Vagina (tissue), 2 donors: ENCODE measurements around the gene MYRIP. TPM values are rescaled to one million over a fixed set of nuclear protein-coding genes. Genes with fewer than 3 reads are reported as not detected.
"Not testable (repeated sequence)": the region's sequence is repeated elsewhere in the genome, so short reads cannot be mapped to it uniquely, and the experiment has no call there.

Experiments used
- DNase-seq, 2 donors: peaks; one replicate each; pipeline ENCODE4 v3.0.0-alpha.2; 2017; ENCODE audit errors: extremely low spot score in 2 of 2
- H3K27ac ChIP-seq: fragments of 200-600 bp; sonication (generic); one replicate; pipeline ENCODE4 v1.5.1; 2019
- H3K27me3 ChIP-seq: fragments of 200-600 bp; sonication (generic); one replicate; pipeline ENCODE4 v1.5.1; 2019
- H3K36me3 ChIP-seq, 2 donors: fragments of 200-600 bp; sonication (generic); one replicate each; pipeline ENCODE4 v1.5.1; 2017 to 2019
- H3K4me1 ChIP-seq: fragments of 200-600 bp; sonication (generic); one replicate; pipeline ENCODE4 v1.5.1; 2019
- H3K4me3 ChIP-seq, 2 donors: fragments of 200-600 bp; sonication (generic); 1 replicate in 1 of 2; 2 replicates in 1 of 2; pipeline ENCODE4 v1.5.1; 2016 to 2019
- H3K9me3 ChIP-seq: fragments of 200-600 bp; sonication (generic); one replicate; pipeline ENCODE4 v1.5.1; 2019
- CTCF ChIP-seq, 3 experiments: fragments of 450-650 bp in 2 of 3; fragments of 200-600 bp in 1 of 3; sonication (generic) in 1 of 3; IDR thresholded peaks; one replicate each; pipeline ENCODE4 v1.5.1; 2017 to 2019; ENCODE audit warnings: antibody characterized with exemption in 3 of 3, mild to moderate bottlenecking in 2 of 3, moderate library complexity in 2 of 3
- POLR2A ChIP-seq, 2 donors: fragments of 450-650 bp; IDR thresholded peaks; one replicate each; pipeline ENCODE4 v1.6.1; 2017; ENCODE audit warnings: antibody characterized with exemption in 2 of 2, mild to moderate bottlenecking in 2 of 2, moderate library complexity in 2 of 2
- POLR2AphosphoS5 ChIP-seq, 2 donors: sonication (generic); formaldehyde crosslinking; IDR thresholded peaks; one replicate each; pipeline ENCODE4 v1.9.0; 2017; ENCODE audit warnings: antibody characterized with exemption in 2 of 2, mild to moderate bottlenecking in 2 of 2, low read depth in 1 of 2; ENCODE audit not compliant: insufficient read depth in 1 of 2
- intact Hi-C: fragments of 100-400 bp; cut with DNase I; formaldehyde crosslinking; loops from one replicate; pipeline ENCODE4 v1.15.1; 2023
- total RNA-seq: library from RNA; depleted of rRNA; stranded (reverse); fragments of >200 nt; gene quantifications from one replicate; pipeline ENCODE4 v1.2.3, GENCODE V29; 2016

The MYRIP gene
- total RNA-seq, 1 donor from 2014 or later = 7.4 TPM

DNA sequence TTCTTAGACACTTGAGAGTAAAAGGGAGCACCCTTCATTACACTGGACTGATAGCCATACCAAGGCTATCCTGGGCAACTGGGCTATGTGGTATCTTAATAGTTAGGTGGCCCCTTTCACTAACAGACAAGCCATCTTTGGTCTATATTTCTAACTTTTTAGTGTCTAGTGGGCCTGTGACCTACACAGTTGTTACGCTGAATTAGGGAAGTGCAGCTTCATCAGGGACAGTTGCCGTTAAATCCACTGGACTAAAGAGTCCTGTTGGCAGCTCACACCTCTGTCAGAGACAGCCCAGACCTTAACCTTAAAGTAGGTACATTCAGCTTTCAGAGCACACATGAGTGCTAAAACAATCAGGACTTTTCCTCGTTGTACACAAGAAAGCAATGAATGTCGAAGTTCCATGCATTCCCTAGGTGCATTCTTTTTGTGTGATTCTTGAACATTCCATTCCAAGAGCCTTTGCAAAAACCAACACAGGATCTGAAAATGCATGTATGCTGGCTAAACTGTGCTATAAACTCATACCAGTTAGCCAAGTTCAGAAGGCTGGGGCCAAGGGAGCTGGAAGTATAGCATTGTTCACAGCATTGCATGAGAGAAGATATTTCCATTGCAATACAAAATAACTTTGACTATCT, 269.9 kb downstream of the MYRIP start:
- Histone ChIP-seq H3K36me3 (no peaks in the 10 kb centered on the region), H3K9me3 (no peaks in the 10 kb centered on the region), H3K4me1 (no peaks in the 10 kb centered on the region), H3K27ac (no peak overlapping the region), H3K27me3 (no peaks in the 10 kb centered on the region), H3K4me3 (no peak overlapping the region)
- TF ChIP-seq POLR2A (IDR thresholded peaks at IDR 0.05) (no peak), POLR2AphosphoS5 (IDR thresholded peaks at IDR 0.05; ENCODE audit: insufficient read depth in 1 of 2, low read depth in 1 of 2) (no peak), CTCF (IDR thresholded peaks at IDR 0.05) (no peak)
- intact Hi-C loops = no loop called here
- DNase-seq = no peak

DNA sequence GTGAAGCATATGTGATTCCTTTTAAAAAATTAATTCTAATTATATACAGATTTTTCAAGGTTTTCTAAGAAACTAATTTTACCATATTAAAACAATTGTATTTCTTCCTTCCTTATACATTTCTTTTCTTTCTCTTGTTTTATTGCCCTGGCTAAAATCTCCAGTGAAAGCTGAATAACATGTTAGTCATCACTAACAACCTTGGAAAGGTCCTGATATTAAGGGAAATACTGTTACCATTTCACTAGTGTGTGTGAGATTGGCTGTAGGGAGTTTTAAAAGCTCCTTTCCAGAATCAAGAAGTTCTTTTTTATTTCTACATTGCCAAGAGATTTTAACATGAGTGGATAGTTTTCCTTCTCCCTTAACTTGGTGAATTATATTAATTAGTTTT, 270.4 kb downstream of the MYRIP start:
- Histone ChIP-seq H3K36me3 (no peaks in the 10 kb centered on the region), H3K27ac (no peak overlapping the region), H3K27me3 (no peaks in the 10 kb centered on the region), H3K9me3 (no peaks in the 10 kb centered on the region), H3K4me1 (no peaks in the 10 kb centered on the region), H3K4me3 (no peak overlapping the region)
- no peak for TF ChIP-seq POLR2A (IDR thresholded peaks at IDR 0.05)
- TF ChIP-seq POLR2AphosphoS5 (IDR thresholded peaks at IDR 0.05; ENCODE audit: insufficient read depth in 1 of 2, low read depth in 1 of 2) = no peak
- TF ChIP-seq CTCF (IDR thresholded peaks at IDR 0.05) = no peak
- intact Hi-C loops = no loop called here
- no peak for DNase-seq

- H3K27ac ChIP-seq = no peak overlapping the region
- H3K4me3 ChIP-seq = no peak overlapping the region
- TF ChIP-seq POLR2A (IDR thresholded peaks at IDR 0.05) (no peak), POLR2AphosphoS5 (IDR thresholded peaks at IDR 0.05; ENCODE audit: insufficient read depth in 1 of 2, low read depth in 1 of 2) (no peak), CTCF (IDR thresholded peaks at IDR 0.05) (no peak)
- no peaks in the 10 kb centered on the region for H3K36me3 ChIP-seq
- no peaks in the 10 kb centered on the region for H3K4me1 ChIP-seq
- no peaks in the 10 kb centered on the region for H3K9me3 ChIP-seq
- DNase-seq = no peak
- H3K27me3 ChIP-seq = no peaks in the 10 kb centered on the region
- intact Hi-C loops = no loop called here
Measured at GRCh38 chr3:40083066-40083465, 273.7 kb downstream of the MYRIP start.

DNA sequence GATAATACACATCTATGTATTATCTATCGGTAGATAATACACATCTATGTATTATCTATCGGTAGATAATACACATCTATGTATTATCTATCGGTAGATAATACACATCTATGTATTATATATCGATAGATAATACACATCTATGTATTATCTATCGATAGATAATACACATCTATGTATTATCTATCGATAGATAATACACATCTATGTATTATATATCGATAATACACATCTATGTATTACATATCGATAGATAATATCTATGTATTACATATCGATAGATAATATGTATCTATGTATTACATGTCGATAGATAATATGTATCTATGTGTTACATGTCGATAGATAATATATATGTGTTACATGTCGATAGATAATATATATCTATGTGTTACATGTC, 275.0 kb downstream of the MYRIP start:
- H3K27me3 ChIP-seq, intact Hi-C loops, H3K27ac ChIP-seq, DNase-seq, H3K4me1 ChIP-seq, H3K36me3 ChIP-seq, H3K9me3 ChIP-seq, H3K4me3 ChIP-seq: not testable (repeated sequence)

GRCh38 chr3:40086890-40087883, 277.8 kb downstream of the MYRIP start:
- H3K4me1 ChIP-seq = no peaks in the 10 kb centered on the region
- H3K27me3 ChIP-seq = no peaks in the 10 kb centered on the region
- intact Hi-C loops = no loop called here
- TF ChIP-seq POLR2AphosphoS5 (IDR thresholded peaks at IDR 0.05; ENCODE audit: insufficient read depth in 1 of 2, low read depth in 1 of 2) (no peak), CTCF (IDR thresholded peaks at IDR 0.05) (no peak), POLR2A (IDR thresholded peaks at IDR 0.05) (no peak)
- H3K36me3 ChIP-seq = no peaks in the 10 kb centered on the region
- no peak for DNase-seq
- H3K4me3 ChIP-seq = no peak overlapping the region
- no peak overlapping the region for H3K27ac ChIP-seq
- H3K9me3 ChIP-seq = no peaks in the 10 kb centered on the region
